ENCODE data around the gene ETS2. TPM values are rescaled to one million over a fixed set of nuclear protein-coding genes. Genes with fewer than 3 reads are reported as not detected.

Gene ETS2
- total RNA-seq, 1 experiment from 2014 or later = 20.4 TPM

- BruUV-seq (replicated peaks) = no TSS peak
- Histone ChIP-seq H3K9me3 (no peaks in the 10 kb centered on the region), H3K4me1 (no peaks in the 10 kb centered on the region), H3K36me3 (ENCODE audit: control insufficient read depth, insufficient read depth, low read length) (no peaks in the 10 kb centered on the region), H3K4me3 (ENCODE audit: low read depth, low read length) (no peak overlapping the region), H3K27me3 (replicated peaks; ENCODE audit: control insufficient read depth, insufficient read depth, low read length) (no peaks in the 10 kb centered on the region)
- no peak for TF ChIP-seq CTCF (IDR thresholded peaks at IDR 0.05; ENCODE audit: insufficient read depth in 1 of 2, low read depth in 1 of 2, low read length in 1 of 2, severe bottlenecking in 1 of 2, unreplicated experiment in 1 of 2)
- no peaks in the 10 kb centered on the region for H3K27me3 Mint-ChIP-seq (ENCODE audit: insufficient read depth, unreplicated experiment)
- H3K36me3 Mint-ChIP-seq (ENCODE audit: insufficient read depth, unreplicated experiment) = no peaks in the 10 kb centered on the region
- H3K4me1 Mint-ChIP-seq (ENCODE audit: low read depth, unreplicated experiment) = no peaks in the 10 kb centered on the region
- H3K27ac Mint-ChIP-seq (ENCODE audit: unreplicated experiment) = no peak overlapping the region
- CTCF ChIA-PET = no interaction called here
- no peak for DNase-seq
- intact Hi-C loops (cut with micrococcal nuclease; ENCODE audit: unreplicated experiment) = no loop called here
- POLR2A ChIA-PET = no interaction called here
- H3K9me3 Mint-ChIP-seq (ENCODE audit: unreplicated experiment) = no peaks in the 10 kb centered on the region
- no peak overlapping the region for H3K4me3 Mint-ChIP-seq (ENCODE audit: unreplicated experiment)
Measured at GRCh38 chr21:38857152-38857825, 51.6 kb downstream of the ETS2 start.

- no peaks in the 10 kb centered on the region for H3K4me1 ChIP-seq
- POLR2A ChIA-PET = no interaction called here
- H3K9me3 Mint-ChIP-seq (ENCODE audit: unreplicated experiment) = no peaks in the 10 kb centered on the region
- no peaks in the 10 kb centered on the region for H3K9me3 ChIP-seq
- CTCF ChIA-PET = no interaction called here
- no peak overlapping the region for H3K4me3 ChIP-seq (ENCODE audit: low read depth, low read length)
- H3K4me1 Mint-ChIP-seq (ENCODE audit: low read depth, unreplicated experiment) = no peaks in the 10 kb centered on the region
- H3K36me3 Mint-ChIP-seq (ENCODE audit: insufficient read depth, unreplicated experiment) = no peaks in the 10 kb centered on the region
- no peaks in the 10 kb centered on the region for H3K27me3 Mint-ChIP-seq (ENCODE audit: insufficient read depth, unreplicated experiment)
- no TSS peak for BruUV-seq (replicated peaks)
- no peak overlapping the region for H3K27ac Mint-ChIP-seq (ENCODE audit: unreplicated experiment)
- no peak for DNase-seq
- H3K4me3 Mint-ChIP-seq (ENCODE audit: unreplicated experiment) = no peak overlapping the region
- no peaks in the 10 kb centered on the region for H3K27me3 ChIP-seq (replicated peaks; ENCODE audit: control insufficient read depth, insufficient read depth, low read length)
- intact Hi-C loops (cut with micrococcal nuclease; ENCODE audit: unreplicated experiment) = no loop called here
- no peaks in the 10 kb centered on the region for H3K36me3 ChIP-seq (ENCODE audit: control insufficient read depth, insufficient read depth, low read length)
- no peak for TF ChIP-seq CTCF (IDR thresholded peaks at IDR 0.05; ENCODE audit: insufficient read depth in 1 of 2, low read depth in 1 of 2, low read length in 1 of 2, severe bottlenecking in 1 of 2, unreplicated experiment in 1 of 2)
Measured at GRCh38 chr21:38858026-38858811, 52.5 kb downstream of the ETS2 start.

- DNase-seq = no peak
- H3K36me3 ChIP-seq (ENCODE audit: control insufficient read depth, insufficient read depth, low read length) = no peaks in the 10 kb centered on the region
- no peaks in the 10 kb centered on the region for H3K27me3 Mint-ChIP-seq (ENCODE audit: insufficient read depth, unreplicated experiment)
- H3K27ac Mint-ChIP-seq (ENCODE audit: unreplicated experiment) = no peak overlapping the region
- ChIA-PET POLR2A (no interaction called here), CTCF (no interaction called here)
- no peaks in the 10 kb centered on the region for H3K4me1 ChIP-seq
- no peaks in the 10 kb centered on the region for H3K4me1 Mint-ChIP-seq (ENCODE audit: low read depth, unreplicated experiment)
- H3K9me3 Mint-ChIP-seq (ENCODE audit: unreplicated experiment) = no peaks in the 10 kb centered on the region
- no peaks in the 10 kb centered on the region for H3K9me3 ChIP-seq
- BruUV-seq (replicated peaks) = no TSS peak
- no peak for TF ChIP-seq CTCF (IDR thresholded peaks at IDR 0.05; ENCODE audit: insufficient read depth in 1 of 2, low read depth in 1 of 2, low read length in 1 of 2, severe bottlenecking in 1 of 2, unreplicated experiment in 1 of 2)
- no peaks in the 10 kb centered on the region for H3K27me3 ChIP-seq (replicated peaks; ENCODE audit: control insufficient read depth, insufficient read depth, low read length)
- H3K4me3 ChIP-seq (ENCODE audit: low read depth, low read length) = no peak overlapping the region
- no peak overlapping the region for H3K4me3 Mint-ChIP-seq (ENCODE audit: unreplicated experiment)
- intact Hi-C loops (cut with micrococcal nuclease; ENCODE audit: unreplicated experiment) = no loop called here
- no peaks in the 10 kb centered on the region for H3K36me3 Mint-ChIP-seq (ENCODE audit: insufficient read depth, unreplicated experiment)
Measured at GRCh38 chr21:38858812-38859205, 53.1 kb downstream of the ETS2 start.

All from Caco-2 (cell line).